DMS53 (cell line): ENCODE data around the gene CCNK.

Experiments
- DNase-seq: peaks from one replicate; lab custom pipeline; 2025; lab: John Stamatoyannopoulos, UW

The CCNK gene

DNA sequence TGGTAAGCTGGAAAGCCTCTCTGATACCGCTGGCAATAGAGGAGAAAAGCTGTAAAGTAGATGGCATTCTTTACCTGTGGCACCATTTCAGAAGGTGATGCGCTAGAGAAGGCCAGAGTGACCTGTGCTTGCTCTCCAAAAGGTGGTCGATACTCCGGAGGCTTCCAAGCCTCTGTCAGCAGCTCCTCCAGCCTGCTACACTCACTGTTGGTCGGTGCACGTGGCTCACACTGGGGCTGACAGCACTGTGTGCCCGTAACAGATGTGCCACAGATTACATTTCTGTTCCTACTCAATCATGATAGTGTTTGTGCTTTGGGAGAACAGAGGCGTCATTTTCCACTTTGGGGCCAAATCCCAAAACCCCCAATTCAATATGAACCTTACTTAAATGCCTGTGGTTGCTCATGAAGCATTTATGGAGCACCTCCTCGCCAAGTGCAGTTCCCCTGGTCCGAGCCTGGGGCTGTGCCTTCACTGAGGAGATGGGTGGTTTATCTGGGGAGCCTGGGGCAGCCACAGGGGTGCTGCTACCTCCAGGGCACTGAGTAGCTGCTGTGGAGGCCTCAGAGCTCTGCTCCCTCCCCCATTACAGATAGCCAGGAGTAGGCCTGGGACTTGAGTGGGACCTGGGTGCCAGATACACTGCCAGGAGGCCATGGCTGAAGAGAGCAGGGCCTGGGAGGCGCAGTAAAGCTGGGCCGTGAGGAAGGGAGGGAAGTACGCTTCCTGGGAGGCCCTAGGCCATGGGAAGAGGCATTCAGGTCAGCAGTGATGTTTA, 26.8 kb downstream of the CCNK start:
- DNase-seq, result no peak

DNA sequence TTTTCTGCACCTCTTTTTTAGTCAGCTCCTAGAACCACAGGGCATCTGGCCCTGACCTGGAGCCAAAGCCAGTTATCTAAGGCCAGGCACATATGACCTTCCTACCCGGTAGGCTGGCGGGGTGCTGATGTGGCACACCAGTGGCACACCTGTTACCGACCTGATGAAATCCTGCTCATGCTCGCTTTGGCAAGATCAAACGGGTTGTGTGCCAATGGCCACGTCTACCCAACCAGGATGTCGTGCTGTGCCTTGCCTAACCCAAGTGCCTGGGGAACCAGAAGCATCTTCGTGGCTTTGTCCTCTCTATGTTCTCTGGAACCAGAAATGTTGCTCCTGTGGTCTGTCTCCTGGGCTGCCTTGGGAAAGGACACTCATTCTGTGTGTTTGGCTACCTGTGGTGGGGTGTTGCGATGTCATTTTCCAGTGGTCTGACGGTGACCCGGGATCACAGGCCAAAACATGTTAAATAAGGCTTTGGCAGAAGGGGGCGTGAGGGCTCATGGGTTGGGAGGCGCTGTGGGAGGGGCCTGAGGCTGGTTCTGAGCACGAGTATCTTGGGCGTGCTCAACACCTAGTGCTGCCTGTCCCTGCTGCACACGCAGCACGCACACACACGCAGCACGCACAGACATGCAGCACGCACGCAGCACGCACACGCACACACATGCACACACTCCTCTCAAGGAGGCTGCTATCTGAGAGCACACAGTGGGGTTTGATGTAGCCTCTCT, 27.9 kb downstream of the CCNK start:
- no peak for DNase-seq

DNA sequence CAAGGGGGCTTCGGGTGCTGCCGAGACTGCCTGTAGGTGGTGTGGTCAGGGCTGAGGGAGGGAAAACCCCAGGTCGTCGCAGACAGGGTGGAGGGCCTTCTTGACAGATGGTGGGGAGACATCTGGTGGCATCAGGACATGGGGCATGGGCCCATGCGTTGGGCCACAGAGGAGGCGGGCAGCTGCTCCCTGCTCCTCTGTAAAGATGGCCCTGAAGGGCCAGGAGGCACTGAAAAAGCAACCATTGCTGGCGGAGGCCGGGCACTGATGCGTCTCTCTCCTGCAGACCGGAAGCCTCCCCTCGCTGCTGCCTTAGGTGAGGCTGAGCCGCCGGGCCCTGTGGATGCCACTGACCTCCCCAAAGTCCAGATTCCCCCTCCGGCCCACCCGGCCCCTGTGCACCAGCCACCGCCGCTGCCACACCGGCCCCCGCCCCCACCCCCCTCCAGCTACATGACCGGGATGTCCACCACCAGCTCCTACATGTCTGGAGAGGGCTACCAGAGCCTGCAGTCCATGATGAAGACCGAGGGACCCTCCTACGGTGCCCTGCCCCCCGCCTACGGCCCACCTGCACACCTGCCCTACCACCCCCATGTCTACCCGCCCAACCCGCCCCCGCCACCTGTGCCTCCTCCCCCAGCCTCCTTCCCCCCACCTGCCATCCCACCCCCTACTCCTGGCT, 28.8 kb downstream of the CCNK start:
- no peak for DNase-seq

DNA sequence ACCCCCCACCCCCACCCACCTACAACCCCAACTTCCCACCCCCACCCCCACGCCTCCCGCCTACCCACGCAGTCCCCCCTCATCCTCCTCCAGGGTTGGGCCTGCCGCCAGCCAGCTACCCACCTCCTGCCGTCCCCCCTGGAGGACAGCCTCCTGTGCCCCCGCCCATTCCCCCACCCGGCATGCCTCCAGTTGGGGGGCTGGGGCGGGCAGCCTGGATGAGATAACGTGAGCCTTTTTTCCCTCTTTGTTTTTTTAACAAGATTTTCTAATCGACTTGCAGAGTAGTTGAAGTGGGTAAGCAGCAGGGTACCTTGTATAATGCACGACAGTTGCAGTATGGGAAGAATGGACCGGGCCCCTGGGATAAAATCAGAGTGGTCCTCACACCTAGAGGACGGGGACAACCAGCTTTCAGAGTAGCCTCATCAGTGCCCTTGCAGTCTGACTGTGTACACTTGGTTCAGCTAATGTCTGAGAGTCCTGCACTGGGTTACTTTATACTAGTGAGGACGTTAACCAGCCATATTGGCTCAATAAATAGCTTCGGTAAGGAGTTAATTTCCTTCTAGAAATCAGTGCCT, 29.4 kb downstream of the CCNK start:
- DNase-seq, result no peak

DNA sequence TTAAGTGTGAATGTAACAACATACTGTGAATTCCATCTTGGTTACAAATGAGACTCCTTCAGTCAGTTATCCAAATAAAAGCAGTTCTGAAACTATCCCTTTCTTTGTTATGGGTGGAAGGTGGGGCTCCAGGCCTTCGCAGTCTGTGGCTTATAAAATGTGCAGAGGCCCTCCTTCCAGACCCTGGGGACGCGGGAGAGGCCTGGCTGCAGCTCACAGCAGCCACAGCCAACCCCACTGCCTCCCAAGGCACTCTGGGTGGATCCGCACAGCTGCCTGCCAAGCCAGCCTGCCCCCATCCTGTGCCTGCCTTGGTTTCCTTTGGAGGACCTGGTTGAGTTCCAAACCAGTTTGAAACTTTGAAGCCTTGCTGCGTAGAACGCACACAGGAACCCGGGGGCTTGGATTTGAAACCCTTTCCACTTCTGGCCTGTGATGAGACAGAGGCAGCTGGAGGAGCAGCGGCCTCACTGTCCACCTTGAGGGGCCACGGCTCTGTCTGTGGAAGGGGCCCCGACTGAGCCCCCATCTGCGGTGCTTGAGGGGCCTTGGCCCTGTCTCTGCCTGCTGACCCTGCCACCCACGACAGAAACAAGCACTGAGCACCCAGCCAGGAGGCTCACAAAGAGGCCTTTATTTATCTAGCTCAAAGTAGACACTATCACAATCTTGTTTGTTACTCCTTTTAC, 30.4 kb downstream of the CCNK start:
- no peak for DNase-seq

DNA sequence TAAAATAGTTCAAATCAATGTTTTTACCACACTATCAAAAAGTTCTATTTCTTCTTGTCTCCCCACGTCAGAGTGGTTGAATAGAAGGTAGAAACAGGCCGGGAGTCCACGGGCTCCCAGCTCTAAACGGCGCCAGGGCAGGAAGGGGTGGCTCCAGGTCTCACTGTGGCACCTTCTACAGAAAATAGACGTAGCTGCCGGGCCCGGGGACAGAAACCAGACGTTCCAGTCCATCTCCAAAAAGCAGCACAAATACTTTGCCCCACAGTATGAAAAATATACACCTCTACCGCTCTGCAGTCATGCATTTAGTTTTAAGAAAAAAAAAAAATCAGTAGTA, 30.9 kb downstream of the CCNK start:
- DNase-seq, result no peak

DNA sequence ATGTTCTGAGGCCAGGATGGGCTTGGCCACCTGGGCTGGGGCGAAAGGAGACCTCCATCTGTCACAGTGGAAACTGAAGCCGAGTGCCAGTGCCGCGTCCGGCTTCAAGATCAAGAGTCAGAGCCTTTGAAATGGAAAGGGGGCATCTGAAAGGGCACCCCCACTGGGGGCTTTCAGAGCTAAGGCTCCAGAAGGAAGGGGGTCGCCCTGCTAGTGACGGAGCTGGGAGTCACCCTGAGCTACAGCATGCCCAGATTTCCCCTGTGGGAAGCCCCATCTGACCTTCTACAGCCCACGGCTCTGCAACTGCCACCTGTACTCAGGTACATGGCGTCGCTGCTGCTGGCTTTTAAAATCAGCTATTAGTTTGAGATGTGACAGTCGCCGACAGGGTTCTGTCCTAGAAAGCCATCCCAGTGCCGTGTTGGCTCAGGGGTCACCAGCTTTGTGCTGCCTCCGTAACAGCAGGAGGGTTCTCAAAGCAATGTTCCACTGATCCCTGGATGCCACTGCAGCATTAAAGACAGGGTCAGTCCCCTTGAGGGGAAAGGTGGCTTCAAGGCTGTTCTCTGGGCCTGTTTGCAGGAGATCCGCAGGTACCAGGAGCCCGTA, 31.5 kb downstream of the CCNK start:
- DNase-seq, result no peak

DNA sequence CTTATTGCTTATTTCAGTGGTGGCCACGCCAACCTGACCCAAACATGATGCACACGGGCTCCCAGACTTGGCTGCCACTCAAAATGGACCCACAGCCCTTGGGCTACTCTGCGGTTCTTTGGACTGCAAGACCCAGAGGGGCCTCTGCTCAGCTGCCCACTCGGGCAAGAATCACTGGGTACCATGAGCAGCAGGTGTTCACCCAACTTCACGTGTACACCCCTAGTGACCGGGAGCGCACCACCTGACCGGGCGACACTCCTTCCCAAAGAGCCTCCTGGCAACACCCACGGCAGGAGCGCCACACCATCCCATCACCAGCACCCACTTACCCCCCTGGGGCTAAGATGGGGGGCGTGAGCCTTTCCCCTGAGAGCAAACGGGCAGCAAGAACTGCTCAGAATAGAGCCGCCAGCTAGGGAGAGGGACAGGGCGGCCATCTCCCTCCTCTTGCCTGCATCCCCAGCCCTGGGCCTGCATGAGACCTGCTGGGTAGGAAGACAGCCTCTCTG, 32.0 kb downstream of the CCNK start:
- no peak for DNase-seq

DNA sequence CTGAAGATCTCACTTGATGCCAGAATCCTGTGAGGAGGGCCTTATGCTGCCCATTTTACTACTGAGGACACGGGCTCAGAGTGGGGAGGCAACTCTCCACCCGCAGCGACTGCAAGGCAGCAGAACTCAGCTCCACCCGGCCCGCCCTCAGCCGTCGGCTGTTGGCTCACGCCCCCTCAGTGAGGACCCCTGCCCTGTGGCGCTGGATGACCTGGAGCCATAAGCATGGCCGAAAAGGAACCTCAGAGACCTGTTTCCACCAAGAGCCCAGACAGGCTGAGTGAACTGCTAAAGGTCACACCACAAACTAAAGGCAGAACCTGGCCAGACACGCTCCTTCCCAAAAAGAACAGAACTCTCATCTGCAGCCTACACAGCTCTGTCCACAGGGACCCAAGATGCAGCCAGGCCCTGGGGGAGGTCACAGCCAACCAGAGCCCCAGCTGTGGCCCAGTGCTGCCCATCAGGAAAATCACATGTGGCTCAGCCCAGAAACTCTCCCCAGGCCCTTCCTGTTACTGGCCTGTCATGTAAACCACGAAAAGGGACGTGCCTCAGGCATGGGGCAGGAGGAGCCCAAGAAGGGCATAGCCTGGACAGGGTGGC, 32.8 kb downstream of the CCNK start:
- no peak for DNase-seq

DNA sequence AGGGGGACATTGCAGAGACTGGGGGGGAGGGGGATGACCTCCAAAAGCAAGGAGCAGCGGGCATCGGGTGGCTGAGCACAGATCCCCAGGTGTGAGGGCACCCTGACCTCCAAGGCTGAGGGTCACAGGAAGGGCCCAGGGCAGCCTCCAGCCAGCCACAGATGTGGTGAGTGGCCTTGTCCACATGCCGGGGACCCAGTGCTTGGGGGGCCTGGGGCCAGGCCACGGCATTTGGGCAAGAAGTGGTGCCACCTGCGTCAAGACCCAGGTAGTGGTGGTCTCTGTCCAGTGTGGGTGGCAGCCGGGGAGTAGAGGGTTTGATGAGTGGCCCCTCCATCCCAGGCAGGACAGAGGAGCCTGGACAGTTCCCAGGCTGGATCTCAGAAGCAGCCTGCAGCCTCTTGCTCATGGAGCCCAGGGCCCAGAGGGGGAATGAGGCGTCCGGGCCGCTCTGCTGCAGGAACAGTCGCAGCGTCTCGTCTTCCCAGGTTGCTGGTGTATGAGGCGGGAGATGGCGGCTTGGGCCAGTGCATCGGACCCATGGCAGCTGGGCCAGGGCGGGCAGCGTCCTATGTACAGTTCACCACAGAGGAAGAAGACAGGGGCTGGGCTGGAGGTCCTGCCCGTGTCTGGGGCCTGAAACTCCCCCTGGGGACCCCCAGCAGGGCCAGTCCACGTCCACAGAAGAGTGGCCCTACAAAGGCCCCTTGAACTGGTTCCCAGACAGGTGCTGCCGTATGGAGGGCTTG, 33.5 kb downstream of the CCNK start:
- DNase-seq, result no peak

DNA sequence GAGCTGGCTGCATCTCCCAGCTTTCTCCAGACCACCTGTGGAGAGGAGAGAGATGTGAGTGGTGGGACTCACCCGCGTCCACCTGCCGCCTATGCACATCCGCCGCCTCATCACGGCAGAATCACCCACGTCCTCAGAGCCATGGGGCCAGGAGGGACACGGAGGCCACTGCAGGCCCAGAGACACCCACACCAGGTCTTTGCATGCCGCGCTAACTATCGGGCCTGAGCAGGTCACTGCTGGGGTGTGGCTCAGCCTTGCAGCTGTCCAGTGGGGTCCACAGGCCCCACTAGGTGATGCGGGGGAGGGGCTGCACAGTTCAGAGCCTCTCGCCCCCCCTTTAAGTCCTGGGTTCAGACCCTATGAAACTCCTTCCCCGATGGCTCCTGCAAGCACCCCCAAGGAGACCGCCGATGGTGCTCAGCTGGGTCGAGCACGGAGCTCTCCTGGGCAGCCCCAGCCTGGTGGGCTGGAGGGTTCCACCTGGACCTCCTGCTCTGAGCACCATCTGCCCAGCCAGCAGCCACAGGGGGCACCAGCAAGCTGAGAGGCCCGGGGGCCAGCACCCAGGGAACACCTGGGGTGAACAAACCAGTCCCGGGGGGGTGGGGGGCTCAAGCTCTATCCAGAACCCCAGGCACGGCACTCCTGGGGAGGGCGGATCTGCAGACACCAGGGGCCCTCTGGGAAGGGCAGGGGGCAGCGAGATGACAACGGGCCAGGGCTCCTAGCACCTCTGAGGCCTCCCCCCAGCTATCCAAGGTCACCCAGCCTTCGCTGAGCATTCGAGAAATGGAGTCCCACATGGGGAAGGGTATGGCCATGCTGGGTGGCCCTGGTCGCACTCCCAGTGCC, 34.3 kb downstream of the CCNK start:
- no peak for DNase-seq

DNA sequence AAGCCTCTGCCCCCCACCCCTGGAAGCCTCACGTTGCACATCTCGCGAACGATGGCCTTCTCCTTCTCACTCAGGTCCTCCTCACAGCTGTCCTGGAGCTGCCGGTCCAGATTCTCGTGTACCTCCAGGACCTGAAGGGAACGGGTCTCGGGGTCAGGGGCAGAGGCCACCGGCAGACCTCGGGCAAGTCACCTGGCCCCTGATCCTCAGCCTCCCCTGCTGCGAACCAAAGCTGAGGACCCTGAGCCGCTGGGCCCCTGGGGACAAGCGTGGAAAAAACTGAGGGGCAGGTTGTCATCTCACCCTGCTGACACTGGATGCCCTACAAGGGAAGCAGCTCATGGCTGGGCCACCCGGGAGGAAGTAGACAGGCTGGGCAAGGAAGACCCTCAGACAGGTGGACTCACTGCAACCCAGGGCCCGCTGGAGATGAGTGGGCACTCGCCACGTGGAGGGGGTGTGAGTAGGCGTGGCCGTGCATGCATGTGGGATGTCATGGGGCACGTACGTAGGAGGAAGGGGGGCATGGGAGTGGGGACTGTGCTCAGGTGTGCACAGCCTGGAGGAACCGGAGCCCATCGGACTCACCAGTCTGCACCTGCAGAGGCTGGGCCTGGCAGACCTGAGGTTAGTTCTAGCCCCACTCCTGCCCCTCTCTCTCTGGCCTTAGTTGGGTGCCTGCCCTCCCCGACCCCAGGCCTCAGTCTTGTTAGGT, 35.1 kb downstream of the CCNK start:
- no peak for DNase-seq

DNA sequence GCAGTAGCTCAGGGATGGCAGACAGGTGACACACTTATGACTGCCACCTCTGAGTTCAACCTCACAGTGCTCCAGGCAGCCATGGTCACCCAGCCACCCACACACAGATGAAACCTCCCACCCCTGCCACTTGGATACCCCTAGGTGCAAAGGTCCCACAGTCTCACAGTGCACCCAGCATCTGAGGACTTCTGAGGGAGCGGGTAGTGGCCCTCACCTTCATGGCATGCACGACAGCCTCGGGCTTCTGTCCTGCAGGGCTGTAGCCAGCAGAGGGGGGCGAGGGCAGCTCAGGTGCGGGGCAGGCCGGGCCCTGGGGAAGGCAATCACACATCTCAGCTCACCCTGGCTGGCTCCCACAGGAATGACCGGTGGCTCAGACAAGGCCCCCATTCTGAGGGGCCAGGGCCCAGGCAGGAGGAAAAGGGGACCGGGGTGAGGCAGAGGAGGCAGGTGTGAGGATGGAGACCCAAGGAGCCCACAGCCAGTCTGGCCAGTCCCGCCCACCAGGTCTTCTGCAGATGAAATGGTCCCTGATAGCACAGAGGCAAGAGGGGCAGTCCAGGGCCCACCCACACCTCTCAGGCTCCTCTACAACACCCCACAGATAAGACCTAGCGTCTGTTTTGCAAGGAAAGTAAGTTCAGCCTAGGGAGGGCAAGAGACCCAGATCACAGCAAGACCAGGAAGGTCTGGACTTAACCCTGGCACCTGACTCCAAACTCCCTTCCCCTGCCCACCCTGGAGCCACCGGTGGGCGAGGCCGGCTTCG, 35.8 kb downstream of the CCNK start:
- no peak for DNase-seq

DNA sequence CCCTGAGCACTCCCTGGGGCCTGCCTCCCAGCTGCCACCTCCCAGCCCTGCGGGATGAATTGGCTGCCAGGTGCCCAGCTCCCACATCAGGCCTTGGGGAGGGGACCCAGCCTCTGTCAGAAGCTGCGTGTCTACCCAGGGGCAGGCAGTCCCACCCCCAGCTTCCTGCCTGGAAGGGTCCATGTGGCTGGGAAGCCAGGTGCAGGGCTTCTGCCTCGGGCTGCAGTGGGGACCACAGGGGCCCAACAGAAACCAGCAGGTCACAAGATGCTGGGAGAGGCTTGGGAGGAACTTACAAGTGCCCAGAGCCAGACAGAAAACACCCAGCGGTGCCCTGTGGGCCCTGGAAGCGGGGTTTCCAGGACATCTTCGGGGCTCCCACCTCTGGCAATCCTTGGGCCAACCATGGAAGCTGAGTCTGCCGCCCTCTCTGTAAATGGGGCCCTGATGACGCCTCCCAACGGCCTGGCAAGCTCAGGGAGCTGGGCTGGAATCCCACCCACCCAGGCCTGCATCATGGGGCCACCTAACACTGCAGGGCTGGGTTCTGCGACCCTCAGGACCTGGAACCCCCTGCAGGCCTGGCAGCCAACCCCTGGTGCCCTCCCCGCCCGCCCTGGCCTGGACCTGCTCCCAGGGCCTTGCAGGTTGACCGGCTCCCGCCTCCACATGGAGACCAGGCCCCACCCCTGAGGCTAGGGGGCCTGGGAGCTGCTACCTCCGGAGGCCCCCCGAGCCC, 36.6 kb downstream of the CCNK start:
- no peak for DNase-seq

DNA sequence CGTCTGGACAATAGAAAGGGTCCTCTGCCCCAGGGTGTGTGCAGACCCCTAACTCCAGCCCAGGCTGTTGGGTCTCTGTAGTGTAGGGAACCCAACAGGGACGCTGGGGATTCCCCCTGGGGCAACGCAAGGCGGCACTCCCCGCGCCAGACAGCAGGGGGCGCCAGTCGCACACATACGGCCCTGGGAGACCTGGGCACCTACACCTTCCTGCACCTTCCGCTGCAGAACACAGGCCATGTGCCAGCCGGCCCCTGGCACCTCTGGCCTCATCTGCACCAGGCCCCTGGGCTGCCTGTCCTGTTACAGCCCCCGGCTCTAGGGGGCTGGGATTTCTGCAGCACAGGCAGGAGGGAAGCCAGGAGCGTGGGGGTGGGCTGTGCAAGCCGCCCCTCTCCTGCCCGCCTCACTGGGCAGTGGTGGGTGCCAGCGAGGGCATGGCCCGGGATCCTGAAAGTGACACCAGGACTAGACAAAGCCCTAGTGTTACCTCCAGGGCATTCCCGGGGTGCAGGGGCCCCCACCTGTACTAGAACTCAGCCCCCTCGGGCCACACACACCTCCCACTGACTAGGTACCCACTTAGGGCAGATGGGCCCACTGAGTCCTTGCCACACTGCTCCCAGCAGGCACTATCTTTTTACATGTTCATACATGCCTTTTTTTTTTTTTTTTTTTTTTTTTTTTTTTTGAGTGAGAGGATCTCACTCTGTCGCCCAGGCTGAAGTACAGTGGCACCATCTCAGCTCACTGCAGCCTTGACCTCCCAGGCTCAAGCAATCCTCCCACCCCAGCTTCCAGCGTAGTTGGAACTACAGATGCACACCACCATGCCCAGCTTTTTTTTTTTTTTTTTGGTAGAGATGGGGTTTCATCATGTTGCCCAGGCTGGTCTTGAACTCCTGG, 37.5 kb downstream of the CCNK start:
- peak; percentile 80 for DNase-seq

DNA sequence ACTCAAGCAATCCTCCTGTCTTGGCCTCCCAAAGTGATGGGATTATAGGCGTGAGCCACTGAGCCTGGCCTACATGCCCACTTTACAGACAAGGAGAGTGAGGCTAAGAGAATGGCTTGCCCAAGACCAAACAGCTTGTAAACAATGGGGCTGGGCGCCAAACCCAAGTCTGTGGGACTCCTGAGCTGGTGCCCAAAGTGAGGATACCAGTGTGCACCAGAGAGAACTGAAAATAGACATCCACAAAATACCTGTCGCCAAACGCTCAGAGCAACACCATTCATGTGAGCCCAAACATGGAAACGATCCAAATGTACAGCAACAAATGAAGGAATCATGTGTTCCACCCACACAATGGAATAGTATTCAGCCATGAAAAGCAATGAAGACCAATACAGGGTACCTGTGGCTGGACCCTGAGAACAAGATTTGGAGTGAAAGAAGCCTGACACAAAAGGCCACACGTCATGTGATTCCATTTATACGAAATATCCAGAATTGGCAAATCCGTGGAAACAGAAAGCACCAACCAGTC, 38.2 kb downstream of the CCNK start:
- DNase-seq, result no peak
